GM19468 (cell line): Measurements from ENCODE around the gene NUDT16L1.

ENCODE experiments used
- ATAC-seq: cut with Tn5 transposase; IDR thresholded peaks from one replicate; pipeline ENCODE4 v1.9.1; 2021; ENCODE audit warnings: mild to moderate bottlenecking, moderate library complexity, moderate number of reproducible peaks; ENCODE audit not compliant: unreplicated experiment; ENCODE audit errors: extremely low read depth

Gene NUDT16L1

GRCh38 chr16:4692460-4693295, 684 bp upstream of the NUDT16L1 start:
- peak; percentile 5 for ATAC-seq

GRCh38 chr16:4693956-4694641, 737 bp downstream of the NUDT16L1 start:
- no peak for ATAC-seq

GRCh38 chr16:4694642-4695451, 1.5 kb downstream of the NUDT16L1 start:
- ATAC-seq, result no peak

- ATAC-seq, result no peak
Observed at GRCh38 chr16:4695473-4696171, 2.3 kb downstream of the NUDT16L1 start.

DNA sequence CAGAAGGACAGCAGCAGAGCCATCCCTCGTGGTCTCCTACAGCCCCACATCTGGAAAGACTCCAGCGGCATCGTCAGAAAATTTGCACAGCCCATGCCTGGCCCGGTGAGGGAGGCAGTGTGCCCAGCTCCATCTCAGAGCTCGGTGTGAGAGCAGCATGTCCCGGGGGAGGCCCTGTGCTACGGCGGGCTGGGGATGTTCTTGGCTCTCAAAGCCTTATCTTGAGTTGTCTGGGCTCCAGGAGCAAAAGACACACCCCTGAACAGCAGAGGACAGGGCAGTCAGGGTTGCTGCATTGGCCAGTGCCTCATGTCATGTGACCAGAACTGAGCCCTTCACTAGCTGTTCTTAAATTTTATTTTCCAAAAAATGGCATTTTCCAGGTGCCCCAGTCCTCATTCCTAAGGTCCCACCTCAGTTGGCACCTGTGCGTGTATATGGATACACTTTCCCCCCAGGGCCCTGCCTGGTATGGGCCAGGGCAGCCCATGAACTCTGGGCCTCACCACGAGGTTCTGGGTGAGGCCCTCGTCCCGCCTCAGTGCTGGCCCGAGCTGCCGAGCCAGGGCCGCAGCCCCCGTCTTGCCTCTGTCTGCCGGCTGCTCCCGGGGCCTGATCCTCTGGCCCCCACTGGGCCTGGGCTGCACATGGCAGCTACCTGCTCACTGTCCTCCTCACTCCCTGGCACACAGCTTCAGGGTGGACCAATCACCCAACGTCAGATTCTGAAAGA, 3.0 kb downstream of the NUDT16L1 start:
- ATAC-seq, result no peak

DNA sequence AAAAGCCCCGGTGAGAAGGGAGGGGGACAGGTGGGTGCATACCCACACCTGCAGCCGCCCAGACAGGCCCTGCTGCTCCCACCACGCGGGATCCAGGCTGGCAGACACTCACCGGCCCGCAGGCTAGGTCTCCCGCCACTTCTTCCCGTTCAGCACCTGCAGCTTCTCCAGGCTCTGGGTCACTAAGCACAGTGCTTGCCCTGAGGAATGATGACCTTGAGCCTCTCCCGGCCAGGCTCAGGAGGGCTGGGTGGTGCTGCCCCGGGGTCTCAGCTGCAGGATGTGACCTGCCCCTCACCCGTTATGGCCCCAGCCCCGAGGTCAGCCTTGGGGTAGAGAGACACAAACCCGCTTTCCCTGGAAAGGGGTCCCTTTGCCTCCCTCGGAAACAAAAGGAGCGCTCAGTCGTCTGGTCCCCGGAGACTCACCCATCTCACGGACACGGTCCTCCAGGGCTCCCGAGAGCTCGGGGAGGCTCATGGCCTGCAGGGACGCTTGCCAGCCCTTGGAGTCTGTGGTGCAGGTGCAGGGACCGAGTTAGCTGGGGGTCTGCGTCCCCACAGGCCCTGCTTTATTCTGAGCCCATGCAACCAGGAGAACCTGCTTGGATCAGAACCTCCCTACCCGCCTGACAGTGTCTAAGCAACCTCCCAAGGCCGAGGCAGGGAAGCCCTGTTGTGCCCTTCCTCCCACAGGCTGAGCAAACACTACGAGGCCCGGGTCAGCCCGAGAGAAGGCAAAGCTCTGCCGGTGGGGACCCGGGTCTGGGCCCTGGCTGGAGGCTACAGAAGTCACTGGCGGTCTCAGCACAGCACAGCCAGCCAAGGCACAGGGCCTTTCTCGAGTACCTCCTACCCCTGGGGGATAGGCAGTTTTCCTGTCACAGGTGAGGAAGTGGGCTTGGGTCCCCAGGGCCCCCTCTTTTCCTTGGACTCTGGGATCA, 3.8 kb downstream of the NUDT16L1 start:
- ATAC-seq, result no peak

GRCh38 chr16:4697848-4698291, 4.5 kb downstream of the NUDT16L1 start:
- ATAC-seq, result no peak

DNA sequence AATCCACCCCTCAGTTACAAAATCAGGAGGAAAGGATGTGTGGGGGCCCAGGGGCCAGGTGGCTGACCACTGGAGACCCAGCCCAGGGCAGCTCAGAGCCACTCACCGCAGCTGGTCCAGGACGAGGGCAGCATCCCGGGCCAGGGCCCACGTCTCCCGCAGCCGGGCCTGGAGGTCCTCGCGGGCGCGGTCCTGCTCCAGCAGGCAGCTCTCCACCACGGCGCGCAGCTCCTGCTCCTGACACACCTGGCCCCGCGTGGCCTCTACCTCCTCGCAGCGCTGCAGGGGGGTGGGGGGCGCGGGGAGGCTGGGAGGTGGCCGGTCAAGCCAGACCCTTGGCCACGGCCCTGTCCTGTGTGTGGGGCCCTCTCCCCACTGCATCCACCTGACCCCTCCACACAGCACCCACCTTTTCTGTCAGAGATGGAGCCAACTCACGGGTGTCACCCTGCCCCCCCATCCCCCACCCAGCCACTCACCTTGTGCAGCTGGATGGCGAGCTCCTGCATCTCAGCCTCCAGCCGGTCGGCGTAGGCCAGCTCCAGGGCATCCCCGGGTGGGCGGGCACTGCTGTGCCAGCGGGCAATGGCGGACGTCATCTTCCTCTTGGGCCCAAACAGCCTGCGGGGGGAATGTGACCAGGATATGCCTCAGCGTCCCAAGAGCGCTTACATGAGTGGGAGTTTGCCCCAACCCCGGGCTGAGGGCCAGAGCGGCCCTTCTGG, 5.1 kb downstream of the NUDT16L1 start:
- ATAC-seq, result no peak

GRCh38 chr16:4699046-4699556, 5.7 kb downstream of the NUDT16L1 start:
- ATAC-seq, result no peak

- ATAC-seq, result no peak
Observed at GRCh38 chr16:4700380-4700996, 7.1 kb downstream of the NUDT16L1 start.

DNA sequence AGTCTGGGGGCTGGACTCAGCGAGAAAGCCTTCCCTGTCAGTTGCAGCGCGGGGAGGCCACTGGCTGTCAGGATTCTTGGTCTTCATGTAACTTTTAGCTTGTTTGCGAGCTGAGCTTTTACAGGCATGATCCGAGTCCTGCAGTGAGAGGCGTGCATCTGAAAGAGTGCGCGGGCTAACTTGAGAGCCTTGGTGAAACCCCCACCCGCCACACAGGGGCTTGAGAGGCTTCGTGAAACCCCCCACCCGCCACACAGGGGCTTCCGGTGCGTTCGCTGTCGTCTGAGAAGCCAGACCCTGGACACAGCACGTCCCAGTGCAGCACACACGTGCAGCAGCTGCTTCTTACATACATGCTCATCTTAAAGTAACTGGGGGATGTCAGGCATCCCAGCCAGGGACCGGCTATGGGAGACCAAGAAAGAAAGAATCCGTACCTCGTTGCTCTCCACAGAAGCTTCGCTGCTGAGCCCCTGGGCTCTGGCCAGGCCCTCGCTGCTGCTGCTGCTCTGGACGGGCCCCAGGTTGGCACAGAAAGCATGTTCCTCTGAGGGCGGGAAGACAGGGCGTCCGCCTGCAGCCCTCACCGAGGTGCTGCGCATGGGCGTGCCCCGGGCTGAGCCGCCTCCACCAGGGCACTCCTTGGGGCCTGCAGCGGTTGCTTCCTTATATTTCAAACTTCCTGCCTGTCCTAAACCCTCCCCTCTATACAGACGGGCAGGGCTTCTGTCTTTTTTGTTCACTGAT, 7.8 kb downstream of the NUDT16L1 start:
- no peak for ATAC-seq

DNA sequence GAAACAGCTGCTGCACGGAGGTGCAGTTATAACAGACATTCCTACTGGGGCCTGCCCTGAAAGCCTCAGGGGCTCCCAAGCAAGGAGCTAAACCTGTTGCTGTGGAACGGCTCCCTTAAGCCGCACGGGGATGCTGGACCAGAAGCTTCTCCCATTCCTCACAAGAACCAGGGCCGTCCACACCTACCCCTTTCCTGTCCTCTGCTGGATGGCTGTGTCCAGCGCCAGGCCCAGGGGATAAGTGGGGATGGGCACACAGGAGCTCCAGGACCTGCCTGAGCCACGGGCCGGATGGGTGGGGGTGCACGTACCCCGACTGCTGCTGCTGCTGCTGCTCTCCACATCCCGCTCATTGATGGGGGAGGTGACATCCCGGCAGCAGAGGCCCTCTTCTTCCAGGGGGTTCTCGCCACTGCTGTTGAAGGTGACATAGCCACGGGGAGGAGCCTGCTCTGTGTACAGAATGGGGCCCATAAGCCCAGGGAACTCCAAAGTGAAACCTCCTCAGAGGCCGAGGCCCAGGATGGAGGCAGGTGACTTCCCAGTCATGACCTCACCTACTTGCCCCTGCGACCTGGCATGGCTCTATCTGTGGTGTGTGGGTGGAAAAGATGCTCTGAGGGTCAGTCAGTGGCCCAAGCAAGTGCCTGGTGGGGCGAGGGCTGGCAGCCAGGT, 8.6 kb downstream of the NUDT16L1 start:
- no peak for ATAC-seq

DNA sequence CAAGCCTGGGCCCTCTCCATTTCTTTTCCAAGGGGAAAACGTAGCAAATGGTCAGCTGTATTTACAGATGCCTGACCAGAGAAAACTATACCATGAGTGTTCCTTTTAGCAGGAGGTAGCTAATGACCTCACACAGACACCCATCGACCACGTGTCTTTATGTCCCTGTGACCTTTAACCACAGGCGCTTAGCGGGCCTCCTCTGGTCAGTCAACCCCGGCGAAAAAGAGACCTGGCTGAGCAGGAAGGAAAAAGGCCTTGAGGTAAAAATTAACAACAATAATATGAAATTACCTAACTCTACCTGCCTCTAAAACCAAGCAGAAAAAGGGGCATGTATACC, 9.1 kb downstream of the NUDT16L1 start:
- ATAC-seq, result no peak

- ATAC-seq, result no peak
Observed at GRCh38 chr16:4703906-4704305, 10.5 kb downstream of the NUDT16L1 start.

DNA sequence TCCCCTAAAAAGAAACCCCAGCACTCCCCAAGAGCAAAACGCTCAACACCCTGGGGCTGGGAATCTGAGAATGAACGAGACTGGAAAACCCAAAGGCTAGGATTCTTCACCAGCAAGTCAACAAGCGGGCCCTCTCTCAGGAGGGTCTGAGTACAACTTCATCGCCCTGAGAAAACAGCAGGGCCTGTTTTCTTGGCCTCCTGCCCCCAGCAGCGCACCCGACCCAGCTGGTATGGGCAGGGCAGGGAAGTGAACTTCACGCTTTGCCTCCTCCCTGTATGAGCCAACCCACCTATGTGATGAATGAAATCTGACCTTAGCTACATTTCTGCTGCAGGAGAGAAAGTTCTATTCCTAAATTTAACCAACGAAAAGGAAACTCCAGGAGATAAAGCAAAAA, 11.1 kb downstream of the NUDT16L1 start:
- ATAC-seq, result no peak

GRCh38 chr16:4704913-4705312, 11.6 kb downstream of the NUDT16L1 start:
- ATAC-seq, result no peak
